HEK293T (cell line): ENCODE results near the gene LGALS8.

Experiments
- BHLHE40 ChIP-seq: fragments of 450-650 bp; IDR thresholded peaks from 2 replicates; pipeline ENCODE4 v1.6.1; 2016; ENCODE audit warnings: mild to moderate bottlenecking, moderate library complexity, borderline replicate concordance
- CTBP1 ChIP-seq: fragments of 450-650 bp; IDR thresholded peaks from 2 replicates; pipeline ENCODE4 v1.6.1; 2016; ENCODE audit warnings: borderline replicate concordance
- ELF4 ChIP-seq: fragments of 450-650 bp; IDR thresholded peaks from 2 replicates; pipeline ENCODE4 v1.6.1; 2017; ENCODE audit warnings: antibody characterized with exemption
- FOXA1 ChIP-seq: fragments of 450-650 bp; IDR thresholded peaks from 2 replicates; pipeline ENCODE4 v1.6.1; 2016; ENCODE audit warnings: mild to moderate bottlenecking
- FOXM1 ChIP-seq: fragments of 450-650 bp; IDR thresholded peaks from 2 replicates; pipeline ENCODE4 v1.6.1; 2017; ENCODE audit warnings: mild to moderate bottlenecking, borderline replicate concordance
- NFRKB ChIP-seq: fragments of 450-650 bp; IDR thresholded peaks from 2 replicates; pipeline ENCODE4 v1.6.1; 2016; ENCODE audit warnings: mild to moderate bottlenecking, moderate library complexity
- SP1 ChIP-seq: fragments of 450-650 bp; IDR thresholded peaks from 2 replicates; pipeline ENCODE4 v1.6.1; 2017
- SUZ12 ChIP-seq: fragments of 450-650 bp; IDR thresholded peaks from 2 replicates; pipeline ENCODE4 v1.6.1; 2016; ENCODE audit warnings: mild to moderate bottlenecking
- ZNF384 ChIP-seq: fragments of 450-650 bp; IDR thresholded peaks from 2 replicates; pipeline ENCODE4 v1.6.1; 2016

DNA sequence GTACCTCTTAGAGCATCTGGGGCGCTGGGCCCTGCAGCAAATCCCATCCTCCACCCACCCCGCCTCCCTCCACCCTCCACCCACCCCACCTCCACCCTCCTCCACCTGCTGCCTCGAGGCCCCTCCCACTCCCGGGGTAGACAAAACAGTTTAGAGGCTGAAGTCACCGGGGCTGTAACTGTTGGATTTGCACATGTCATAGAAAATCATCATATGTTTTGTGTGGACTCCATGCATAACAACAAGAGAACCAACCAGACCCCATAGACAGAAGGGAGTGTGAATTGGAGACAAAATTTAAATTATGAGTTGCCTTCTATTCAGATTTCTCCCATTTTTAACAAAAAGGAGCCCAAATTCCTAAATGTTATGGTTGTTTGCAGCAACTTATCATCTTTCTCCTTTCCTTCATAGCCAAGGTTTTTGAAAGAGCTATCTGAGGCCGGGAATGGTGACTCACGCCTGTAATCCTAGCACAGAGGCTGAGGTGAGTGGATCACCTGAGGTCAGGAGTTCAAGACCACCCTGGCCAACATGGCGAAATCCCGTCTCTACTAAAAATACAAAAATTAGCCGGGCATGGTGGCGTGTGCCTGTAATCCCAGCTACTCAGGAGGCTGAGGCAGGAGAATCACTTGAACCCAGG lies 28.2 kb upstream of the LGALS8 start:
- TF ChIP-seq ZNF384: no peak
- TF ChIP-seq SP1: no peak
- no peak for TF ChIP-seq BHLHE40
- TF ChIP-seq SUZ12: no peak
- no peak for TF ChIP-seq FOXA1
- TF ChIP-seq ELF4: no peak
- no peak for TF ChIP-seq CTBP1
- no peak for TF ChIP-seq FOXM1
- no peak for TF ChIP-seq NFRKB
